Measurements from ENCODE around the gene BORCS5.

GRCh38 chr12:12425001-12425400, 68.1 kb downstream of the BORCS5 start:
- no peak for TF ChIP-seq CTCF (conservative IDR thresholded peaks at IDR 0.05 in 1 of 2, IDR thresholded peaks at IDR 0.05 in 1 of 2; ENCODE audit: low read depth in 1 of 2, low read length in 2 of 2)
- no peak for TF ChIP-seq EZH2 (IDR thresholded peaks at IDR 0.05; ENCODE audit: low read length, missing control alignments)

All from fibroblast of lung (primary cell).